Measurements from ENCODE around the gene VPS13A.
A peak's percentile ranks its signal among the peaks of the same experiment; 100 is the strongest.

VPS13A gene

DNA sequence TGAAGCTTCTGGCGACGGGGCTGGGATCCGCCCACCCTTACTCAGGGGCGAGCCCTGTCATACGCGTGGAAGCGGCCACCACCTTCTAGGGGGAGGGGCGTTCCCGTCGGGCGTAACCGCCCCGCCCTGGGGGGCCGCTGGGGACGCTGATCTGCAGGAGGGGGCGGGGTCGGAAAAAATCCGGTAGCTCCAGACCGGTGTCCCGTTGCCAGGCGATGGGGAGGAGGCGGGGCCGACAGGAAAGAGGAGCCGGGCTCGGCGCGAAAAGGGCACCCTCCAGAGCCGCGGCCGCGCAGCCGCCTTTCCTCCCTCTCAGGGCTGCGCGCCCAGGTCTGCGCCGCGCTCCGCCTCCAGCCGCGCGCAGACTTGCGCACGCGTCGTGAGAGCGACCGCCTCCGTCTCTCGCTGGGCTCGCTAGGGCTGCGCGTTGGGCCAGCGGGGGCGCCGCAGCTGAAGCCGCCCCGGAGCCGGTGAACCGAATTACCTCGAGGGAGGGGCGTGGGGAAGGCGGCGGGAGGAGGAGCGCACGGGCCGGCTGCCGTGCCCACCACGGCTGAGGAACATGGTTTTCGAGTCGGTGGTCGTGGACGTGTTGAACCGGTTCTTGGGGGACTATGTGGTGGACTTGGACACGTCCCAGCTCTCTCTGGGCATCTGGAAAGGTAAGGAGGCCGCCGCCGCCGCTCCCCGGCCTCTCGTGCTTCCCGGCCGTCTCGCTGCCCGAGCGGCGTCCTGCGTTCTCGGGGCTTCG, at the start of gene VPS13A:
Gene VPS13A, plus strand, starts transcription at position 392 of the 751 bp plus-strand sequence. Its CDS starts 171 bp downstream, at position 563.
- TF ChIP-seq GATA1 (IDR thresholded peaks at IDR 0.05; ENCODE audit: low read depth, low read length) (no peak), POLR2A (IDR thresholded peaks at IDR 0.05; ENCODE audit: low read length) (peak; percentile 81)
- peak; percentile 98 to 99 for DNase-seq

DNA sequence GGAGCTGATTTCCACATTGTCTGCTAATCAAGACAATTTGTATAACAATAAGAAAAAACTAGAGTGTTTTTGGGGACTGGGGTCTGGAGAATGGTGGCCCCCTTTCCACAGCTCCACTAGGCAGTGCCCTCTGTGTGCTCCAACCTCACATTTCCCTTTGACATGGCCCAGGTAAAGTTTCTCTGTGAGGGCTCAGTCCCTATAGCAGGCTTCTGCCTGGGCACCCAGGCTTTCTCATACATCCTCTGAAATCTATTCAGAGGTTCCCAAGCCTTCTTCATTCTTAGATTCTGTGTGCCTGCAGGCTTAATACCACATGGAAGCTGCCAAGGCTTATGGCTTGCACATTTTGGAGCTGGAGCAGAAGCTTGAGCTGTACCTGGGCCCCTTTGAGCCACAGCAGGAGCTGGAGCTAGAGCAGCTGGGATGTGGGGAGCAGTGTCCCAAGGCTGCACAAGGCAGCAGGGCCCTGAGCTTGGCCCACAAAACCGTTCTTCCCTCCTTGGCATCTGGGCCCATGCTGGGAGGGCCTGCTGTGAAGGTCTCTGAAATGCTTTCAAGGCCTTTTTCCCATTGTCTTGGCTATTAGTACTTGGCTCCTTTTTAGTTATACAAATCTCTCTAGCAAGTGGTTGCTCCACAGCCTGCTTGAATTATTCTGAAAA, 49.1 kb upstream of the VPS13A start:
- TF ChIP-seq POLR2A (IDR thresholded peaks at IDR 0.05; ENCODE audit: low read length) (no peak), GATA1 (IDR thresholded peaks at IDR 0.05; ENCODE audit: low read depth, low read length) (no peak)
- no peak for DNase-seq

DNA sequence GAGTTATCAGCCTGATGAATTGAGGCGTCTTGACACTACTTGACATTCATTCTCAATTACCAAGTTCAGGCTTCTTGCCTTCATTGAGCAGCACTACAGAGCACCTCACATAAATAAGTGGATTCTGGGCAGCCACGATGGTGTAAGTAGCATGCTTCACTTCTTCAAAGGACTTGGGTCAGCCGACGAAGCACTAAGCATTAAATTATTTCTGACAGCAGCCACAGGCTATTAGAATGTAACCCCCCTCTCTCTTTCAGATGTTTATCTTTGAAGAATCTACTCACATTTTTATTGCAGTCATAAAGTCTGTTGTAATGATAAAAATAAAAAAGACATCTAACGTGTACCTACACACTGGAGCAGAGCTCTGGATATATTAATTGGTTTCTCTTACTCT, 45.9 kb upstream of the VPS13A start:
- no peak for DNase-seq
- TF ChIP-seq GATA1 (IDR thresholded peaks at IDR 0.05; ENCODE audit: low read depth, low read length) (no peak), POLR2A (IDR thresholded peaks at IDR 0.05; ENCODE audit: low read length) (no peak)

- no peak for DNase-seq
- no peak for TF ChIP-seq GATA1 (IDR thresholded peaks at IDR 0.05; ENCODE audit: low read depth, low read length)
- TF ChIP-seq POLR2A (IDR thresholded peaks at IDR 0.05; ENCODE audit: low read length), result no peak
Measured at GRCh38 chr9:77133011-77133410, 44.3 kb upstream of the VPS13A start.

- DNase-seq, result no peak
- TF ChIP-seq POLR2A (IDR thresholded peaks at IDR 0.05; ENCODE audit: low read length) (no peak), GATA1 (IDR thresholded peaks at IDR 0.05; ENCODE audit: low read depth, low read length) (no peak)
Measured at GRCh38 chr9:77142366-77142765, 35.0 kb upstream of the VPS13A start.

GRCh38 chr9:77149879-77150278, 27.5 kb upstream of the VPS13A start:
- TF ChIP-seq POLR2A (IDR thresholded peaks at IDR 0.05; ENCODE audit: low read length) (no peak), GATA1 (IDR thresholded peaks at IDR 0.05; ENCODE audit: low read depth, low read length) (no peak)
- DNase-seq, result no peak

DNA sequence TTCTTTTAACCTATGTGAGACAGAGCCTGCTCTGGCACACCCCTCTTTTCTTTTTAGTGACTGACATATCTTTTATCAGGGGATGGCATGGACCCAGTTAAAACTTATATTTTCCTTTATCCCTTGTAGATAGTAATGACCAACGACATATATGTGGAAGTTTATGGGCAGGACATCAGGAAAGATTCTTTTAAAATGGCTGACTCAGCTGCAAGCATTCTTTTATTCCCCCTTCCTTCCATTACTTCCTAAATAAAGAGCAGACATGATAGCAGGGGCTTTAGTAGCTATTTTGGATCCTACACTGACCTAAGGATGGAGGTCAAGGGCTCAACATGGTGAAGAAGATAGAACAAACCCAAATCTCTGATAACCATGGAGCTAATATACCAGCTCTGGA, 25.0 kb upstream of the VPS13A start:
- DNase-seq, result no peak
- TF ChIP-seq GATA1 (IDR thresholded peaks at IDR 0.05; ENCODE audit: low read depth, low read length) (no peak), POLR2A (IDR thresholded peaks at IDR 0.05; ENCODE audit: low read length) (no peak)

GRCh38 chr9:77156646-77157371, 20.5 kb upstream of the VPS13A start:
- no peak for DNase-seq
- TF ChIP-seq POLR2A (IDR thresholded peaks at IDR 0.05; ENCODE audit: low read length) (no peak), GATA1 (IDR thresholded peaks at IDR 0.05; ENCODE audit: low read depth, low read length) (no peak)

- no peak for DNase-seq
- TF ChIP-seq GATA1 (IDR thresholded peaks at IDR 0.05; ENCODE audit: low read depth, low read length), result no peak
Measured at GRCh38 chr9:77158772-77159513, 18.4 kb upstream of the VPS13A start.

- DNase-seq, result peak; percentile 4 to 50
- TF ChIP-seq GATA1 (IDR thresholded peaks at IDR 0.05; ENCODE audit: low read depth, low read length), result no peak
- TF ChIP-seq POLR2A (IDR thresholded peaks at IDR 0.05; ENCODE audit: low read length), result no peak
Measured at GRCh38 chr9:77161191-77161590, 16.1 kb upstream of the VPS13A start.

- DNase-seq, result no peak
- TF ChIP-seq POLR2A (IDR thresholded peaks at IDR 0.05; ENCODE audit: low read length) (no peak), GATA1 (IDR thresholded peaks at IDR 0.05; ENCODE audit: low read depth, low read length) (no peak)
Measured at GRCh38 chr9:77161966-77162365, 15.4 kb upstream of the VPS13A start.

DNA sequence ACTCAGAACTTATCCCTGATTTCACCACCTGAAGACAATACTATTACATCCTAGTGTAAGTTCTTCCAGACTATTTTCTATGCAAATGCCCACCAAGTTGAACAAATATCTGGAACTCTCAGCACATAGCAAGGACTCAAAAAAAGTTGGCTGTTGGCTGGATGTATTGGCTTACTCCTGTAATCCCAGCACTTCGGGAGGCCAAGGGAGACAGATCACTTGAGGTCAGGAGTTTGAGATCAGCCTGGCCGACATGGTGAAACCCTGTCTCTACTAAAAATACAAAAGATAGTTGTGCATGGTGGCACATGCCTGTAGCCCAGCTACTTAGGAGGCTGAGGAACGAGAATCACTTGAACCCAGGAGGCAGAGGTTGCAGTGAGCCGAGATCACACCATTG, 15.0 kb upstream of the VPS13A start:
- TF ChIP-seq POLR2A (IDR thresholded peaks at IDR 0.05; ENCODE audit: low read length), result no peak
- no peak for TF ChIP-seq GATA1 (IDR thresholded peaks at IDR 0.05; ENCODE audit: low read depth, low read length)

GRCh38 chr9:77163884-77164283, 13.4 kb upstream of the VPS13A start:
- TF ChIP-seq POLR2A (IDR thresholded peaks at IDR 0.05; ENCODE audit: low read length), result no peak
- TF ChIP-seq GATA1 (IDR thresholded peaks at IDR 0.05; ENCODE audit: low read depth, low read length), result no peak
- no peak for DNase-seq

More for the DNA sequence above, 15.0 kb upstream of the VPS13A start:
- no peak for DNase-seq

DNA sequence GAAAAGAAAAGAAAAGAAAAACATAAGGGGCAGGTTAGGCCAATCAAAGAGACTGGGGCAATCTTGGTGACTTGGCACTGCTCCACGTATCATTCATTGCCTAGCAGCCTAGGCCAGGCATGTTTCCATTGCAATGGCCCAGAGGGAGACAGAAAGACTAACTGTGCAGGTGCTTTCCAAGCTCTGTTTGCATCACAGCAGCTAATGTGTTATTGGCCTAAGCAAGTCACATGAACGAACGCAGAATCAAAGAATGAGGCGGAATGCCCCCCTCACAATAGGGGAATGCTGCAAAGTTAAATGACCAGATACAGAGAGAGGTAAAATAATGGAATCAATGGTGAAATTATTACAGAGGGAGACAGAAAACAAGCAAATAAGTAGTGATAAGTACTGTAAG, 11.1 kb upstream of the VPS13A start:
- DNase-seq, result no peak
- TF ChIP-seq GATA1 (IDR thresholded peaks at IDR 0.05; ENCODE audit: low read depth, low read length) (no peak), POLR2A (IDR thresholded peaks at IDR 0.05; ENCODE audit: low read length) (no peak)
